ENCODE results near the gene DDX39B. TPM values are rescaled to one million over a fixed set of nuclear protein-coding genes. Genes with fewer than 3 reads are reported as not detected.
"Not testable (repeated sequence)": the region's sequence is repeated elsewhere in the genome, so short reads cannot be mapped to it uniquely, and the experiment has no call there.

Gene DDX39B
- total RNA-seq, 1 donor from 2014 or later, result 159 TPM

DNA sequence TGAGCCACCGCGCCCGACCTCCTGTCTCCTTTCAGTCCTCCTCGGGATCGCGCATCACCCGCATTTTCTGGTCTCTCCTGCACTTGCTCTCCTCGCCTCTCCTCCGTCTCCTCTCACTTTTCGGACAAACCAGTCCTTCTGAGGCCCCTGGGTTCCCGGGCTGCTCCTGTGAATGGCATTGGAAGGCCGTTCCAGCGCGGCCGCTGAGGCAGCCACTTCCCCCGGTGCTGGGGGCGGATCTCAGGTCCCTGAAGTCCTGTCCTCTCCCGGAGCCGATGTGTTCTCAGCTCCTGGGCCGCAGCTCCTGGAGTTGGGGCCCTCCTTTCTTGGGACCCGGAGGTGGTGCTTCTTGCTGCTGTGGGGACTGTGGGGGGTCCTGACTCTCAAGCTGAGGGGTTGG is 43.1 kb downstream of the DDX39B start:
- DNase-seq (ENCODE audit: missing footprints), result no peak
- no peak for ATAC-seq
- intact Hi-C loops (cut with DNase I), result loop anchor here (5.0 kb wide), 1 partner anchor 99 kb away; no protein-coding TSS in a partner anchor

DNA sequence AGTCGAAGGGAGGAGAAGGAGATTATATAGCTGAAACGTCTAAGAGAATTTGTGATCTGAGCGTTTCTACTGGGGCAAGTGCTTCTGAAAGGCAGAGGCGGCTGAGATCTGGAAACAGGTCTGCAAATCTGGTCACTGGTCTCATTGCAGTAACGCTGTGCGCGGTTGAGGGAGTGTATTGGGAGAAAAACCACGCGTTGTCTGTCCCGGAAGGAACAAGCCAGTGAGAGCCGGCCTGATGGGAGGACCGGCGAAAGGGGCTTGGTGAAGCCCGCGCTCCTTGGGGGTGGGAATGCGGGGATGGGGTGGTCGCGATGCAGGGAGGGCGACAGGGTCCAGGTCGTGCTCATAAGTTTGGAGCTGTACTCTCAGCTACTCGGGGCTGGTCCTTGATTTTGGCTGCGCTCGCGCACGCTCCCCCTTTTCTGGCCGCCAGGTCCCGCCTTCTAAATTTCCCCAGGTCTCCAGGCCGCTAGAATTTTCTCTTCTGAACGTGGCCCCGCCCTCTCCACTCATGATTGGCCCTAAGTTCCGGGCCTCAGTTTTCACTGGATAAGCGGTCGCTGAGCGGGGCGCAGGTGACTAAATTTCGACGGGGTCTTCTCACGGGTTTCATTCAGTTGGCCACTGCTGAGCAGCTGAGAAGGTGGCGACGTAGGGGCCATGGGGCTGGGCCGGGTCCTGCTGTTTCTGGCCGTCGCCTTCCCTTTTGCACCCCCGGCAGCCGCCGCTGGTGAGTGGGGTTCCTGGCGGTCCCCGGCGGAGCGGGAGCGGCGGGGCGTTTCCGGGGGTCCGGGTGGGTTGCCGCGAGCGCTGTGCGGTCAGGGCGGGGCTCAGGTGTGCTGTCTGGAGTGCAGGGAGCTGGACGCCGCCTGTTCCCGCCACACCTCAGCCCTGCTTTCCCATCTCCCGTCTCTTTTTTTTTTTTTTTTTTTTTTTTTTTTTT is 44.0 kb downstream of the DDX39B start, which contains the start of gene MICB:
Gene MICB (plus strand): TSS at position 615 of the 946 bp plus-strand sequence. CDS start 49 bp downstream, at position 664.
- ATAC-seq, result peak; percentile 64
- intact Hi-C loops (cut with DNase I), result loop anchor here (5.0 kb wide), 1 partner anchor 99 kb away; no protein-coding TSS in a partner anchor
- peak; percentile 87 for DNase-seq (ENCODE audit: missing footprints)

- intact Hi-C loops (cut with DNase I), result loop anchor here (5.0 kb wide), 1 partner anchor 100 kb away; no protein-coding TSS in a partner anchor
- ATAC-seq; DNase-seq (ENCODE audit: missing footprints): not testable (repeated sequence)
These were observed 45.0 kb downstream of the DDX39B start for GRCh38 chr6:31496826-31497225.

- no peak for DNase-seq (ENCODE audit: missing footprints)
- intact Hi-C loops (cut with DNase I), result loop anchor here (5.0 kb wide), 1 partner anchor 102 kb away; no protein-coding TSS in a partner anchor
- no peak for ATAC-seq
These were observed 46.2 kb downstream of the DDX39B start for GRCh38 chr6:31495580-31495979.

GRCh38 chr6:31493875-31494694 is 47.7 kb downstream of the DDX39B start:
- ATAC-seq (peak; percentile 87), DNase-seq (ENCODE audit: missing footprints) (peak; percentile 96)
- intact Hi-C loops (cut with DNase I), result loop anchor here (2.0 kb wide), 1 partner anchor 53 kb away; the partner anchor contains the start of genes ATP6V1G2 and NFKBIL1

GRCh38 chr6:31493550-31493874 is 48.3 kb downstream of the DDX39B start:
- not testable (repeated sequence) for DNase-seq (ENCODE audit: missing footprints); ATAC-seq
- intact Hi-C loops (cut with DNase I), result loop anchor here (2.0 kb wide), 1 partner anchor 53 kb away; the partner anchor contains the start of genes ATP6V1G2 and NFKBIL1

- ATAC-seq (no peak), DNase-seq (ENCODE audit: missing footprints) (no peak)
- intact Hi-C loops (cut with DNase I), result no loop called here
These were observed 51.5 kb downstream of the DDX39B start for GRCh38 chr6:31490115-31490873.

GRCh38 chr6:31489086-31489485 is 52.7 kb downstream of the DDX39B start:
- intact Hi-C loops (cut with DNase I), result no loop called here
- DNase-seq (ENCODE audit: missing footprints) (no peak), ATAC-seq (no peak)

- intact Hi-C loops (cut with DNase I); ATAC-seq; DNase-seq (ENCODE audit: missing footprints): not testable (repeated sequence)
These were observed 54.1 kb downstream of the DDX39B start for GRCh38 chr6:31487674-31488073.

DNA sequence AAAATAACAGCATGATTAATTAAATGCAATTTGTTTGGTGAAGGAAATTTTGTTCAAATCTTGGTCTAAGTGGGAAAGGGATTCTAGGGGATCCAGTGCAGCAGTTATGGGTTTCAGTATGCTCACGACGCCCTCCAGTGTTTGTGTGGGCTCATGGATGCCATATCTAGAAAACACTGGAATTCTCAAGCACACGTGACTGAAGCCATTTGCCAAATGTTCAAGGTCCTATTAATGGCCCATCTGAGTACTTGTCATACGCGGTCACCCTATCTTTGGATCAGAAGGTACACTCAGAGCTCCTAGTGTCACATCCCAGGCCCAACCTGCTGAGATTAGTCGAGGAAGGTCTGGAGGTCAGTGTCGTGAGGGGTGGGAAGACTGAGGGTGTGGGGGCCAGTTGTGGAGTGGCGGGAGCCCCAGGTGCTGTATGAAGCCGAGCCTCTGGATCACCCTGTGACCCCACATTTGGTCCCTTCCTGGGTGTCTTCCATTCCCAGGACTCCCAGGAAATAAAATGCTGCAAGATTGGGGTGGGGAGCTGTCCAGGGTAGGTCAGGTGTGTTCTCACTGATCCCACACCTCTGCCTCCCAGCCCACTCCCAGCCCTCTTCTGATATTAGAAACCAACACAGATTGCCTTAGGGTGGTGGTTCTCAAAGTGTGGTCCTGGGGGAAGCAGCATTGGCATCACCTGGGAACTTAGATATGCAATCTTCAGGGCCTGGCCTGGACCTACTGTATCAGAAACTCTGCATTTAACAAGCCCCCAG is 55.6 kb downstream of the DDX39B start:
- intact Hi-C loops (cut with DNase I); ATAC-seq; DNase-seq (ENCODE audit: missing footprints): not testable (repeated sequence)

GRCh38 chr6:31485055-31485454 is 56.7 kb downstream of the DDX39B start:
- DNase-seq (ENCODE audit: missing footprints) (no peak), ATAC-seq (no peak)
- intact Hi-C loops (cut with DNase I), result no loop called here

GRCh38 chr6:31483392-31483791 is 58.4 kb downstream of the DDX39B start:
- ATAC-seq, result no peak
- no peak for DNase-seq (ENCODE audit: missing footprints)
- intact Hi-C loops (cut with DNase I), result no loop called here

DNA sequence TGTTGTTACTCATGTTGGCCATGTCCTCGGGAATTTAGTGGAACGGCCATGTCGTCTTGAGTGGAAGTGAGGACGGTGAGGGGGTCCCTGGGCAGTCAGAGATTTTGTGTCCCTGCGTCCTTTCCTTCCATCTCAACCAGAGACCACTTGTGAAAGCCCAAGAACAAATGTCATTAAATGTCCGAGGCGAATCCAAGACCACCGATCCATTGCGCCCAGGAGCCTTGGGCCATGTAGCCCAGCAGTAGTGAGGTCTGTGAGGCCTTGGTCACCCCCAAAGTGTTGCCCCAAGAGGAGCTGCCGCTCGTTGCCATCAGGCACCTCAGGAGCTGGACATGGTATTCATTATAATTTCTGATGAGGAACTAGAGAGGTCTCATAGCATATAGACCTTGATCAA is 61.2 kb downstream of the DDX39B start:
- intact Hi-C loops (cut with DNase I), result no loop called here
- DNase-seq (ENCODE audit: missing footprints) (no peak), ATAC-seq (no peak)

Other genes starting within 250 kb of the DDX39B start
- 465 TPM for gene HLA-B, start 184.8 kb downstream of the DDX39B start, total RNA-seq
- 8.3 TPM for gene MICA, start 138.4 kb downstream of the DDX39B start, total RNA-seq
- 1.5 TPM for gene MICB, start 43.9 kb downstream of the DDX39B start, total RNA-seq
- not detected for gene MCCD1, start 13.0 kb downstream of the DDX39B start, total RNA-seq
- 2.2 TPM for gene ATP6V1G2, start 4.6 kb upstream of the DDX39B start, total RNA-seq
- gene NFKBIL1, start 5.6 kb upstream of the DDX39B start, total RNA-seq, result 10.8 TPM
- not detected for gene LTA, start 30.3 kb upstream of the DDX39B start, total RNA-seq
- gene TNF, start 33.6 kb upstream of the DDX39B start, total RNA-seq, result 0.51 TPM
- gene LTB, start 40.4 kb upstream of the DDX39B start, total RNA-seq, result 1.6 TPM
- gene LST1, start 44.3 kb upstream of the DDX39B start, total RNA-seq, result 9.0 TPM
- gene NCR3, start 51.0 kb upstream of the DDX39B start, total RNA-seq, result 0.49 TPM
- gene AIF1, start 73.2 kb upstream of the DDX39B start, total RNA-seq, result 22.1 TPM
- 82.7 TPM for gene PRRC2A, start 78.7 kb upstream of the DDX39B start, total RNA-seq
- gene BAG6, start 110.7 kb upstream of the DDX39B start, total RNA-seq, result 260 TPM
- gene APOM, start 113.9 kb upstream of the DDX39B start, total RNA-seq, result 0.87 TPM
- 17.0 TPM for gene C6orf47, start 118.8 kb upstream of the DDX39B start, total RNA-seq
- gene GPANK1, start 123.0 kb upstream of the DDX39B start, total RNA-seq, result 17.1 TPM
- gene CSNK2B, start 124.1 kb upstream of the DDX39B start, total RNA-seq, result 97.3 TPM
- 3.9 TPM for gene LY6G5B, start 128.0 kb upstream of the DDX39B start, total RNA-seq
- 1.5 TPM for gene LY6G5C, start 139.1 kb upstream of the DDX39B start, total RNA-seq
- 26.9 TPM for gene ABHD16A, start 161.3 kb upstream of the DDX39B start, total RNA-seq
- gene LY6G6F, start 164.9 kb upstream of the DDX39B start, total RNA-seq, result not detected
- not detected for gene LY6G6D, start 173.3 kb upstream of the DDX39B start, total RNA-seq
- gene LY6G6C, start 179.7 kb upstream of the DDX39B start, total RNA-seq, result not detected
- gene MPIG6B, start 181.4 kb upstream of the DDX39B start, total RNA-seq, result 0.70 TPM
- gene DDAH2, start 187.3 kb upstream of the DDX39B start, total RNA-seq, result 40.6 TPM
- 102 TPM for gene CLIC1, start 194.5 kb upstream of the DDX39B start, total RNA-seq
- gene MSH5, start 198.0 kb upstream of the DDX39B start, total RNA-seq, result 2.0 TPM
- 0.57 TPM for gene SAPCD1, start 220.7 kb upstream of the DDX39B start, total RNA-seq
- 12.1 TPM for gene VWA7, start 235.3 kb upstream of the DDX39B start, total RNA-seq